DMS114 treated with DMSO at 0.1 percent for 48 hours (cell line): ENCODE data around the gene MCAT.
"Not testable (repeated sequence)": the region's sequence is repeated elsewhere in the genome, so short reads cannot be mapped to it uniquely, and the experiment has no call there.

Experiments
- DNase-seq: peaks from one replicate; lab custom pipeline; 2025; ENCODE audit not compliant: unreplicated experiment; lab: John Stamatoyannopoulos, UW

Gene MCAT

DNA sequence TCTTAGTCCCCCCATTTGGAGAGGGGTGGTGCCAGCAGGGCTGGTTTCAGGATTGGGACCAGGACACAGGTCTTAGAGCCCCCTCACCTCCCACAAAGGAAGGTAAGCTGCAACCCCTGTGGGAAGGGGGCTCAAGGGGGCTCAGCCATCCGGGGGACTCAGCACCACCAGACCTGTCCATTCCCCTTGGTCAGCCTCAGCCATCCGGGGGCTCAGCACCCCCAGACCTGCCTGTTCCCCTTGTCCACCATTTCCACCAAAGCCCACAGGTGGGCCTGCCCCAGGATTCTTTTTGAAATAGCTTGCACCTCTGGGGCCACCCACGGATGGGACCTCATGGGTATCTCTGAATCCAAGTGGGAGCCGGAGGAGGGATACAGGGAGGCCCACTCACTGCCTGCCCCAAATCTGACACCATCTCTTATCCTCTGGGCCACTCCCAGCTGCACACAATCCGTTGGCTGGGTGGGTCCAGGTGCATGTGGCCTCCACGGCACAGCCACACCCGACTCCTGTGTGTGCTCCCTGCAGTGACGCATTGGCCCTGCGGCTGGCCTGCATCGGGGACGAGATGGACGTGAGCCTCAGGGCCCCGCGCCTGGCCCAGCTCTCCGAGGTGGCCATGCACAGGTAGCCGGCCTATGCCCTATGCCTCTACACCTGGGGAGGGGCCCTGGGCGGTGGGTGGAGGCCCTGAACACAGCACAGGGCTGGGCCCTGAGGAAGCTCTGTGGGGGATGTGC is 15.9 kb downstream of the MCAT start:
- no peak for DNase-seq

DNA sequence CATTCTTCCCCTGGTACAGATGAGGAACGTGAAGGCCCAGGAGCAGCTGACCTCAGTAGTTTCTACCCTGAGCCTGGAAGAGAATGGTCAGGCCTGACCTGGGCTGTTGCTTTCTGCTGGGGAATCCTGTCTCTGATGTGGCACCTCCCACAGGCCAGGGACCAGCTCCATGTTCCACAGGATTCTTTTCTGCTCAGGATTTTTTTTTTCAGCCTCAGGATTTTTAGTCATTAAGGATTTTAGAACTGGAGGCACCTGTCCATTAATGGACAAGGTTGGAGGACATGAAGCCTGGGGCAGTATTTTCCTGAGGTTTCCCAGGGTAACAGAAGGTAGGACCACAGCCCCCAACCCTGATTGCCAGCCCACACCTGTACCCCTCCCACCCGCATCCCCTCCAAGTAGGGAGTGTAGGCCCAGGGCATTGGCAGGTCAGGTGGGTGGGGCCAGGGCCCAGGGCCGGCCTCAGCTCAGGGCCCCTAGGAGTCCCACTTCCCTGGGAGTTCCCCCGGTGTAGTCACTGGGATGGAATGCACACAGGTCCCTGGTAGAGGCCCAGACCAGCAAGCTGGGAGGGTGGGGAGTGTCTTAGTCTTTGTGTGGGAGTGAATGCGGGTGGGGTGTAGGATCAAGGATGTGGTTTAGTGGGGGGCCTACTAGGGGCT is 16.6 kb downstream of the MCAT start:
- no peak for DNase-seq

- no peak for DNase-seq
Observed at GRCh38 chr22:43118953-43119458, 24.2 kb downstream of the MCAT start.

DNA sequence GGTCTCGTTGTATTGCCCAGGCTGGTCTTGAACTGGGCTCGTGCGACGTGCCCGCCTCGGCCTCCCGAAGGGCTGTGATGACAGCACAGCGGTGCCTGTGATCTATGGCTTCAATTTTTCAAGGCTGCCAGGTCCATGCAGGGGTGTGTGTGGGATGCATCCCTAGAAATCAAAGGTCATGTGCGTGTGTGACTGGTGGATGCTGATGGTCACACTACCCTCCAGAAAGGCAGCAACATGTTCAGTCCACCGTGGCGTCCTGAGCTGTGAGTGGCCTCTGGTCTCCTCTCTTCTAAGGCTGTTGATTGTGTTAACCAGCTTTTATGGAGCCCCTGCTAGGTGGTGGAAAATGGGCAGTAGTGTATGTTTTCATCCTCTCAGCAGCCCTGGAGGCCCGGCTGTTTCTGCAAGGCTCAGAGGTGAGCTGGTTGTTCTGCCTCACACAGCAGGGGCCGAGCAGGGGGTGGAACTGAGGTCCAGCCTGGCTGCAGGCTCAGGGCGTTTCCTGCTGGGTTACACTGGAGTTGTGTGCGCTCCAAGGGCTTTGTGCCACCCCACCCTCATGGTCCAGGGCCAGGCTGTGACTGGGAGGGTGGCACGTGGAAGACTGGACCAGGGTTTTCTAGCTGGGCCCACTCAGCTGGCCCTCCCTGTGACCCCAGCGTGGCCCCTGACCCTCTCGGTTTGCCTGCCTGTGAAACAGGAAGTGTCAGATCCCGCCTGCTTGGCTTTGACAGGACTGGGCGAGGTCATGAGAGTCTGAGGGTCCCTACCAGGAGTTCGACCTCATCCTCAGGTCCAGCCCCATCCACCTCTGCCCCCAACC is 25.0 kb downstream of the MCAT start:
- no peak for DNase-seq

DNA sequence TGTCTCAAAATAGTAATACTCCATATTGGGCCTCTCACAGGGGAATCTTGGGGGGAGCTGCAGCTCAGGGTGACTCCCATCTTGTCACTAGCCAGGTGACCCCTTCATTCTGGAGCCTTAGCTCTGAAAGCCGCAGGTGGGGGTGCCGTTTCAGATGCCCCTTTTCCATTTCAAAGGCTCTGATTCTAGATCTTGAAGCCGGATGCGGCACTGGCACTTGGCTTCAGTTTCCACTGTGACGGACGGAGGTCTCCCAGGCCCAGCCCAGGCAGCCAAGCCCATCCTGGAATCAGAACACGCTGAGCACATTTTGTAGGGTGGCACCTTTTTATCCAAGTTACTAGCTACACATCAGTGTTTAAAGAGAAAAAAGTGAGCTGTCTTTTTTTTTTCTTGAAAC is 26.3 kb downstream of the MCAT start:
- DNase-seq = no peak

GRCh38 chr22:43114958-43115357 is 28.2 kb downstream of the MCAT start:
- DNase-seq = no peak

DNA sequence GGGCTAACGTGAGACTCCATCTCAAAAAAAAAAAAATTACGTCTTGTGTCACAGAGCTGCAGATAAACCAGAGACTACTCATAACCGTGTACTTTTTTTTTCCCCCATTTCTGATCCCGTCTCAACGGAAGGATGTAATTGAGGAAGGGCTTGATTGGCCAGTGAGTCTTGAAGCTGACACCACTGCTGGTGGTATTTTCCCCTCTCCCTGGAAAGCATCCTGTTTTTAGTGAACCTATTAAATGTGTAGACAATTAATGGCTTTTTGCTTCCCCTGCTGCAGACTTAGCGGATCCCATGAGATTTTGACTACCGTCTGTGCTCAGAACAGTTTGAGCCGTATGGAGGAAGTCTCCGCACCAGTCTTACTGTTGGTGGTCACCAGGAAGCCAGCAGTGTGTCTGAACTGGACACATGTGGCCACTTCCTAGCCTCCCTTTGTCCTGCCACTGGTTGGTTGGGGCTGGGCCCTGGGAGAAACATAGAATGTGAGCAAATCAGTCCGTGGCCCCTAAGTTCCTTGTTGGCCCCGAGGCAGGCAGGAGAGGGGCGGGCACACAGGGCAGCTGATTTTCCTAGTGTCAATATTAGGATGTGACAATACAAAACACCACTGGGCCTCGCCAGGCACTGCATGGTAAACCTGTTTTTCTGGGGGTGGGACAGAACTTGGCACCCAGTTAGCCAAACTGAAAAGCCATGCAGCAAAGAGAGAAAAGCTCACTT is 29.5 kb downstream of the MCAT start:
- no peak for DNase-seq

GRCh38 chr22:43110927-43111623 is 32.1 kb downstream of the MCAT start:
- DNase-seq = no peak

- no peak for DNase-seq
Observed at GRCh38 chr22:43110444-43110926, 32.7 kb downstream of the MCAT start, which contains the start of gene BIK. TSS of gene BIK (plus strand) at chr22:43110750. CDS start at chr22:43124023, 13,273 bp downstream.

- peak; percentile 3 for DNase-seq
Observed at GRCh38 chr22:43109921-43110443, 33.2 kb downstream of the MCAT start.

GRCh38 chr22:43109511-43109910 is 33.7 kb downstream of the MCAT start:
- DNase-seq = no peak

GRCh38 chr22:43106302-43106701 is 36.9 kb downstream of the MCAT start:
- no peak for DNase-seq

GRCh38 chr22:43104950-43105349 is 38.2 kb downstream of the MCAT start:
- DNase-seq = not testable (repeated sequence)

DNA sequence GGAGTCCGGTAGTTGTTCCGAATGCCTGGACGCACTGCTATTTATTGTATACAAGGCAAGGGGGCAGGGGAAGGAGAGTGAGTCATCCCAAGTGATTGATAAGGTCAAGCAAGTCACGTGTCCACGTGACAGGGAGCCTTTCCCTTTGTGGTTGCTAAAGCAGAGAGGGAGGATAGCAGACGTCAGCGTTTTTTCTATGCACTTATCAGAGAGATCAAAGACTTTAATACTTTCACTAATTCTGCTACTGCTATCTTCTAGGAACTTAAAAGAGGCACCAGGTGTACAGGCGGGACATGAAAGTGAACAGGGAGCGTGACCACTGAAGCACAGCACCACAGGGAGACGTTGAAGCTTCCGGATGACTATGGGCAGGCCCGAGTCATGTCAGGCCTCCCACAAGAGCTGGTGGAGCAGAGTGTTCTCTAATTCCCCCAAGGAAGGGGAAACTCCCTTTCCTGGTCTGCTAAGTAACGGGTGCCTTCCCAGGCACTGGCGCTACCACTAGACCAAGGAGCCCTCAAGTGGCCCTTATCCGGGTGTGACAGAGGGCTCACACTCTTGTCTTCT is 39.1 kb downstream of the MCAT start:
- not testable (repeated sequence) for DNase-seq

GRCh38 chr22:43101306-43101705 is 41.9 kb downstream of the MCAT start:
- no peak for DNase-seq

DNA sequence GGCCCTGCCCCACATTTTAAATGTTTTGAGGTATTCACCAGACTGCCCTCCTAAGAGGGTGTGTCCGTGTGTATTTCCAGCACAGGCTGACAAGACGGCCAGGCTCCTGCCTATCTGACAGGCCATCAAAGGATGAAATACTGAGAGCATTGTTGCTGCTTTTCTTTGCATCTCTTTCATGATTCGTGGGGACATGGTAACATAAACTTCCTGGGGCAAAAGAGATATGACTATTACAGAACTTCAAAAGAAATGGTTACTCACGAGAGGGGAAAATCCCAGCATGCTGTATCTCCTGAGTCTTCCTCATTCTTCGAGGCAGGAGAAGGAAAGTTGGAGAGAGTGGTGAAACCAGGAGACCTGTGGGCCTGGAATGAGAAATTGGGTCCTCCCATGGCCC is 43.0 kb downstream of the MCAT start:
- DNase-seq = no peak

GRCh38 chr22:43099095-43099494 is 44.1 kb downstream of the MCAT start:
- DNase-seq = no peak

DNA sequence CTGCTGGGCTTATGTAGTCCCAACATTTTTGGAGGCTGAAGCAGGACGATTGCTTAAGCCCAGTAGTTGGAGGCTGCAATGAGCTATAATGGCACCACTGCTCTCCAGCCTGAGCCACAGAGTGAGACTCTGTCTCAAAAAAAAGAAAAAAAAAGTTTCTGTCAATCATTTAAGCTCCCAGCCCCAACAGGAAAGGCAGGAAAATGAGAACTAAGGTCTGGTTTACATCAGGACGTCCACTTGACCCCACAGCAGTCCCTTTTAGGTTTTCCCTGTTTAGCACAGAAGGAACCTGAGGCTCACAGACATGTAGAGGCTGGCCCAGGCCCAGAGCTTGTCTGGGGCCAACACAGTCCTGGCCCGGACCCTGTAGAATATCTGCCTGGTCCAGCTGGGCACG is 44.8 kb downstream of the MCAT start:
- DNase-seq = no peak

DNA sequence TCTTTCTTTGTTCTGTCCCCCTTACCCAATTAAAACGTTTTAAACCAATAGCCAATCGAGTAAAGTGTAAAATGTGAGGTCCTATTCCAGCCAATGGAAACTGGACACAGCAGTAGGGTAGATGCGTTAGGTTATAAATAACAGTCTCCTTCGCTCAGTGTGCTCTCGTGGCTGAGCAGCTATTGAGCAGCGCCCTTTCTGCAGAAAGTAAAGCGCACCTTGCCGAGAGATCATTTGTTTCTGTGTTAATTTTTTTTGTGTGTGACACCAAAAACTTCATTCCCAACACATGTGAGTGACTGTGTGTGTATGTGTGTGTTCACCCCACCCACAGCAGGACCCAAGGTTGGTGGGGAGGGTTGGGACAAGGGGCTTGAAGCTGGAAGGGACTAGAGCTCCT is 46.8 kb downstream of the MCAT start:
- DNase-seq = no peak

GRCh38 chr22:43094551-43094950 is 48.6 kb downstream of the MCAT start:
- no peak for DNase-seq
